GM18499 (cell line): ENCODE data around the gene CDH24.

Source experiments
- ATAC-seq: cut with Tn5 transposase; IDR thresholded peaks from one replicate; pipeline ENCODE4 v1.9.1; 2021; ENCODE audit warnings: moderate number of reproducible peaks; ENCODE audit not compliant: insufficient read depth, unreplicated experiment

CDH24 gene

GRCh38 chr14:23002592-23002991, 54.7 kb downstream of the CDH24 start:
- no peak for ATAC-seq

GRCh38 chr14:23000860-23001259, 56.5 kb downstream of the CDH24 start:
- ATAC-seq = no peak

- no peak for ATAC-seq
These were observed 58.8 kb downstream of the CDH24 start for GRCh38 chr14:22998329-22999012.

GRCh38 chr14:22997676-22998323, 59.5 kb downstream of the CDH24 start:
- no peak for ATAC-seq
